ENCODE data around the gene RPL23. TPM values are rescaled to one million over a fixed set of nuclear protein-coding genes. Genes with fewer than 3 reads are reported as not detected.
"Not testable (repeated sequence)": the region's sequence is repeated elsewhere in the genome, so short reads cannot be mapped to it uniquely, and the experiment has no call there.

Gene RPL23
- total RNA-seq, 2 donors from 2014 or later = 845 to 956 TPM

DNA sequence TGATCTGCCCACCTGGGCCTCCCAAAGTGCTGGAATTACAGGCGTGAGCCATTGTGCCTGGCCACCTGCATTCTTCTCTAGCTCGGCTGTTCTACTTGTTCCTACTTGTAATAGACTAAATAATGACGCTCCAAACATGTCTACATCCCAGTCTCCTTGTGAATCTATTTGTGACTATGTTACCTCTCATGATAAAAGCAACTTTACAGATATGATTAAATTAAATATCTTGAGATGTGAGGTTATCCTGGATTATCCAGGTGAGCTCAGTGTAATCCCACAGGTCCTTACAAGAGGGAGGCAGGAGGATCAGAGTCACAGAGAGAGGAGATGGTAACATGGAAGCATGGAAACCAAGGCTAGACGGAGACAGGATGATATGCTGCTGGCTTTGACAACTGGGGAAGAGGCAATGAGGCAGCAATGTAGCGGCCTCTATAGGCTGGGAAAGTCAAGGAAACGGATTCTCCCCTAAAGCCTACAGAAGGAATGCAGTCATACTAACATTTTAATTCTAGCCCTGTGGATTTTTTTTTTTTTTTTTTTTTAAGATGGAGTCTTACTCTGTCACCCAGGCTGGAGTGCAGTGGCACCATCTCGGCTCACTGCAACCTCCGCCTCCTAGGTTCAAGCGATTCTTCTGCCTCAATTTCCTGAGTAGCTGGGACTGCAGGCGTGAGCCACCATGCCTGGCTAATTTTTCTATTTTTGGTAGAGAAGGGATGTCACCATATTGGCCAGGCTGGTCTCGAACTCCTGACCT is 11.3 kb upstream of the RPL23 start:
- Histone ChIP-seq H3K4me1 (no peaks in the 10 kb centered on the region), H3K4me3 (no peak overlapping the region), H3K9me3 (no peaks in the 10 kb centered on the region), H3K9ac (ENCODE audit: low read depth in 2 of 2, low read length in 2 of 2) (no peak overlapping the region), H3K27me3 (no peaks in the 10 kb centered on the region), H3K36me3 (no peaks in the 10 kb centered on the region), H3K27ac (no peak overlapping the region)
- TF ChIP-seq CTCF (IDR thresholded peaks at IDR 0.05) = no peak
- intact Hi-C loops (cut with DNase I) = loop anchor here (5.0 kb wide), 1 partner anchor 58 kb away; no protein-coding TSS in a partner anchor
- DNase-seq = no peak

- H3K36me3 ChIP-seq = no peaks in the 10 kb centered on the region
- H3K9me3 ChIP-seq = no peaks in the 10 kb centered on the region
- intact Hi-C loops (cut with DNase I) = no loop called here
- H3K4me3 ChIP-seq = no peak overlapping the region
- H3K27ac ChIP-seq = no peak overlapping the region
- no peaks in the 10 kb centered on the region for H3K4me1 ChIP-seq
- no peak for DNase-seq
- H3K9ac ChIP-seq (ENCODE audit: low read depth in 2 of 2, low read length in 2 of 2) = no peak overlapping the region
- TF ChIP-seq CTCF (IDR thresholded peaks at IDR 0.05) = no peak
- H3K27me3 ChIP-seq = no peaks in the 10 kb centered on the region
Observed at GRCh38 chr17:38861399-38861843, 7.9 kb upstream of the RPL23 start.

GRCh38 chr17:38857271-38857670 is 3.8 kb upstream of the RPL23 start:
- no peak for DNase-seq
- Histone ChIP-seq H3K9me3 (no peaks in the 10 kb centered on the region), H3K4me3 (no peak overlapping the region), H3K9ac (ENCODE audit: low read depth in 2 of 2, low read length in 2 of 2) (no peak overlapping the region), H3K4me1 (no peaks in the 10 kb centered on the region), H3K27me3 (no peaks in the 10 kb centered on the region), H3K27ac (no peak overlapping the region), H3K36me3 (no peaks in the 10 kb centered on the region)
- intact Hi-C loops (cut with DNase I) = no loop called here
- TF ChIP-seq CTCF (IDR thresholded peaks at IDR 0.05) = no peak

GRCh38 chr17:38855101-38855714 is 1.7 kb upstream of the RPL23 start:
- H3K9ac ChIP-seq (ENCODE audit: low read depth in 2 of 2, low read length in 2 of 2); DNase-seq; H3K27ac ChIP-seq; intact Hi-C loops (cut with DNase I); H3K4me1 ChIP-seq; H3K36me3 ChIP-seq; H3K27me3 ChIP-seq; H3K9me3 ChIP-seq; H3K4me3 ChIP-seq: not testable (repeated sequence)

- intact Hi-C loops (cut with DNase I) = loop anchor here (2.0 kb wide), 1 partner anchor 28 kb away; the partner anchor contains the start of gene CWC25
- peak overlapping the region; percentile 52 to 100 for H3K9ac ChIP-seq (ENCODE audit: low read depth in 2 of 2, low read length in 2 of 2)
- peaks cover 7% of the 10 kb centered on the region for H3K4me1 ChIP-seq
- no peak for DNase-seq
- peaks cover 18% of the 10 kb centered on the region for H3K36me3 ChIP-seq
- no peaks in the 10 kb centered on the region for H3K27me3 ChIP-seq
- peak overlapping the region; percentile 72 for H3K4me3 ChIP-seq
- TF ChIP-seq CTCF (IDR thresholded peaks at IDR 0.05) = no peak
- no peaks in the 10 kb centered on the region for H3K9me3 ChIP-seq
- peak overlapping the region; percentile 94 for H3K27ac ChIP-seq
Observed at GRCh38 chr17:38852771-38853291, 690 bp downstream of the RPL23 start.
